Right lobe of liver (tissue), 4 donors: ENCODE results near the gene SPG11.

Source experiments
- POLR2A ChIP-seq: fragments of 450-650 bp; IDR thresholded peaks from one replicate; pipeline ENCODE4 v1.6.1; 2017; ENCODE audit warnings: antibody characterized with exemption, mild to moderate bottlenecking
- TF ChIP-seq, protein P1 (sequence below), 4 donors: fragments of 200-600 bp in 3 of 4; fragments of 450-650 bp in 1 of 4; IDR thresholded peaks; one replicate each; pipeline versions ENCODE4 v1.5.1 to v1.8.0; 2016 to 2022; ENCODE audit warnings: antibody characterized with exemption in 4 of 4, mild to moderate bottlenecking in 2 of 4
- donor health status: DM: no; HTN: no; CAD: no.
- donor health status: DM: no; HTN: no; CAD: no.
- donor health status: DM: no; HTN: yes; CAD: no.

DNA sequence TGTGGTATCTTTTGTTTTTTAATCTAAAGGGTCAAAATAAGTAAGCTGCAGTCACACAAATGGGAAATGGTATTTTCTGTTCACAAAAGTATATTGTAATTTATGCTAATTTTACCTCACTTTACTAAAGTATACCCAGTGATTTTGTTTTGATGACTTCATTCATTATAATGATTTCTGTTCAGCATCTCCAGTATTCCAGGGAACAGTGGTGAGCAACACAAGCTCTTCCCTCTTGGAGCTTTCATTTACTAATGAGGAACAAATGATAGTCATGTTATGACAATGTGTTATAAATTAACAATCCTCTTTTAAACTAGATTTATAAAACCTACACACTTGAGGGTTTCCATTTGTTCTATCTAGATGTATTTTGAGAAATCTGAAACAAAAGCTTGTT is 147.0 kb downstream of the SPG11 start:
- TF ChIP-seq, protein P1, sequence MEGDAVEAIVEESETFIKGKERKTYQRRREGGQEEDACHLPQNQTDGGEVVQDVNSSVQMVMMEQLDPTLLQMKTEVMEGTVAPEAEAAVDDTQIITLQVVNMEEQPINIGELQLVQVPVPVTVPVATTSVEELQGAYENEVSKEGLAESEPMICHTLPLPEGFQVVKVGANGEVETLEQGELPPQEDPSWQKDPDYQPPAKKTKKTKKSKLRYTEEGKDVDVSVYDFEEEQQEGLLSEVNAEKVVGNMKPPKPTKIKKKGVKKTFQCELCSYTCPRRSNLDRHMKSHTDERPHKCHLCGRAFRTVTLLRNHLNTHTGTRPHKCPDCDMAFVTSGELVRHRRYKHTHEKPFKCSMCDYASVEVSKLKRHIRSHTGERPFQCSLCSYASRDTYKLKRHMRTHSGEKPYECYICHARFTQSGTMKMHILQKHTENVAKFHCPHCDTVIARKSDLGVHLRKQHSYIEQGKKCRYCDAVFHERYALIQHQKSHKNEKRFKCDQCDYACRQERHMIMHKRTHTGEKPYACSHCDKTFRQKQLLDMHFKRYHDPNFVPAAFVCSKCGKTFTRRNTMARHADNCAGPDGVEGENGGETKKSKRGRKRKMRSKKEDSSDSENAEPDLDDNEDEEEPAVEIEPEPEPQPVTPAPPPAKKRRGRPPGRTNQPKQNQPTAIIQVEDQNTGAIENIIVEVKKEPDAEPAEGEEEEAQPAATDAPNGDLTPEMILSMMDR (IDR thresholded peaks at IDR 0.05), result no peak
- TF ChIP-seq POLR2A, result no peak
